Raji (cell line): Measurements from ENCODE around the gene SEM1.

Experiments
- POLR2A ChIP-seq: IDR thresholded peaks from 2 replicates; pipeline ENCODE4 v1.6.1; 2011; ENCODE audit warnings: low read depth, low read length, control low read depth; ENCODE audit not compliant: insufficient read depth

Gene SEM1

DNA sequence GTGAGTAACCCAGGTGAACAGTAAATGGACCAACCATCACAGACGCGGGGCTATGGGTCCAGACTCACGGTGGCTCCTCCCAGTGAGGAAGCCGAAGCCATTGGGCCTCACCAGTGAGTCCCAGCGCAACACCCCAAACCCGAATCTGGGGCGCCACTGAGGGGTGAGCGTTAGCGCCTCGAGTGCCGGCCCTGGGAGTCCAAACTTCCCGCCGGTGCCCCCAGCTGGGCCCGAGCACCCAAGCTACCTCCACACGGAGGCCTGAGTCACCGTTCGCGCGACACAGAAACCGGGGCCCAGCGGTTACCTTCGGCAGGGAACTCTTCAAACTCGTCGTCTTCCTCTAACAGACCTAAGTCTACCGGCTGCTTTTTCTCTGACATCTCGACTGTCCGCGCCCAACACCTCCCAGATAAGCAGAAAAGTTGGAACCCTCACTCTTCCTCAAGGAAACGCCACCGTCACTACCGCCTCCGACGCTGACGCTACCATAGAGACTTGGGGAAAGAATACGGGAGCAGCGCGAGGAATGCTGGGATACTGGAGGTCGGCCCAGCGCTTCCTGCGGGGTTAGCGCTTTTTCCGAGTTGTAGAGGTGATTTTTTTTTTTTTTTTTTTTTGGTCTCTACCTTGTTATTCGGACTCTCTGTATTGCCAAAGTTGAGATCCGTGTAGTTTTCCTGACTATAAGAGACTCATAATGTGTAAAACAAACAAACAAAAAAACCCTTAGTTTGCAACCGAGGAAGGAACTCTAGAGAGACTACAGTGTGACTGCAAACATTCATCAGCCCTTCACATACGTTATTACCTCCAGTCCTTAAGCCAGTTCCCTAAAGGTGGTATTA is at the start of gene SEM1:
TSS of gene SEM1 (minus strand) at position 466 of the 848 bp plus-strand sequence. CDS start at position 383, 83 bp downstream.
- peak; percentile 73 for TF ChIP-seq POLR2A

DNA sequence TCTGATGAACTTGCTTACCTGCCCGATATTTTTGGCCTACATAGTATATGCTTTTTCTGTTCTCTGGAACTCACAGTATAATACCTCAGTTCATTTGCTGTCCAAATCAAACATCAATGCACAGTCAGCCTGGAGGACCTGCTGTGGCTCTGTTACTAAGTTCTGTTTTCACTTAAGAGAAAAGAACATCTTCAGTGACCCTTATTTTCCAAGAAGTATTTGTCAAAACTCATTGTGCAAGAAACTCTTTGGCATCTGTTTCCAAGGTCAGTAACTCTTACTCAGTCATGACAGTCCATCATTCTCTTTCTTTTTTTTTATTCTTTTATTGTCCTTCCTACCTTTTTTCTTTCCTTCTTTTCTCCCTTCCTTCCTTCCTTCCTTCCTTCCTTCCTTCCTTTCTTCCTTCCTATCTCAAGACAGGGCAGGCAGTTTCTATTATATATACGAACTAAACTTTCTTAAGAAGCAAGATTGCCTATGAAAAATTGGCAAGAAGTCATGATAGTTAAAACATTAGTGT is 37.8 kb upstream of the SEM1 start:
- TF ChIP-seq POLR2A: no peak

DNA sequence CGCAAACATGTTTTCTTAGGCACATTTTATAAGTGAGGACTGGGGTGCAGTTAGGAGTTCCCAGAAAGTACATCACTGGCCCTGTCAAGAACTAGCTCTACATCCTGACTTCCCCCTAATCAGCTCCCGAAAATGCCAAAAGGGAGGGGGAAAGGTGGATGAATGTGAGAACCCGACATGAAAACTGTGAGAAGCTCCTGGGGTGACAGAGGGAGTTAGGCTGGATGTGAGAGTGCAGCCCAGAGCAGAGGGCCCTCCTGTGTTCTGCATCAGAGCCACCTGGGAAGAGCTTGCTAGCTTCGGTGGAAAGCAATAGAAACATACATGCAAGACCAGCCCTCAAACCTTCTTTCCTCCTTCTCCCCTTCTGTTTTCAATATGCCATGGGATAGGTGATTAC is 30.5 kb upstream of the SEM1 start:
- TF ChIP-seq POLR2A: no peak

DNA sequence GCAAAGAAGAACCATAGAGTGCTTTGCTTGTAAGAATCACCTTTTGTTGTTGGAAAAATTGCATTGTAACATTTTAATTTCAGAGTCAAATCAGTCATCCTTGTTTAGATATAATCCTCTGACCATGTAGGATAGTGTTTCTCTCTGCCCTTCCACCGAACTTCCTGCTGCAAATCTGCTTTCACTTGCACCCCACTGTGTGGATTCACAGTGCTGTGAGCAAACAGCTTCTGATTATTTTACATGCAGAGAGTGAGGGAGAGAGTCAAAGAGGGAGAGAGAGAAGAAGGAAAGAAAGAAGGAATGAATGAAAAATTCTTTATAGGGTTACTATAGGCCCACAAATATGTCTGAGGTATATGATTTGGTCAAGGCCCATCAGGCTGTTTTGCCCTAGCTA is 30.0 kb upstream of the SEM1 start:
- TF ChIP-seq POLR2A: no peak

DNA sequence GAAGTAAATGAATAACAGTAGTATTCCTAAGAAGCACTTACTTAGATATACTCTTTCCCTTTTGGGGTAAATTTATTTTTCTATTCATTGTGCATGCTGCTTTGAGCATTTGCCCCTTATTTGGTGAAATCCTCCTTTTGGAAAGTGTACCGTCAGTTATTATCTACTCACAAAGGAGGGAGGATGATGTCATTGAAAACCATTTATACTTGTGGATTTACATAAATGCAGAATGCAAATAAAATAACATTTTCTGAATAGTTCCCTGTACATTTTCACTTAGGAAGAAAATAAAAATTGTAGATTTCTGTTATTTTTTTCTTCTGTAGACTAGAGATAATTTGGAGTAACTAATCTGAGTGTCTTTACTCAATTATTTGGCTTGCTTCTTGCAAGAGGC is 29.5 kb upstream of the SEM1 start:
- TF ChIP-seq POLR2A: no peak

DNA sequence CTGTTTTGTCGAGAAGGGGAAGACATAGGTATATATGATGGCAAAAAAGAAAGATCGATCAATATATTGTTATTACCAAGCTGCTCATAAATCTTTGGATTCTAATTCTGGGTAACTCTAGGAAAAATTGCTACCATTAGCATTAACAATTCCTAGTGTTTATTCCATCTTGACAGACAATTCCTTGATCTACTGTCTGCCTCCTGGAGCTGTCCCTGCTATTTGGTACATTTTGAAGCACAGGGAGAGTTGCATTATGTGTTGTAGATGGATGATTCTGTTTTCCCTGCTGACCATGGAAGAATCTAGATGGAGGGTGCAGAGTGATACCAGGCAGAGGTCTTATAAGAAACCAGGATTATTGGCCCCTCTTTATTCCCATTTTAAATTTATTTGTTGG is 29.1 kb upstream of the SEM1 start:
- no peak for TF ChIP-seq POLR2A

DNA sequence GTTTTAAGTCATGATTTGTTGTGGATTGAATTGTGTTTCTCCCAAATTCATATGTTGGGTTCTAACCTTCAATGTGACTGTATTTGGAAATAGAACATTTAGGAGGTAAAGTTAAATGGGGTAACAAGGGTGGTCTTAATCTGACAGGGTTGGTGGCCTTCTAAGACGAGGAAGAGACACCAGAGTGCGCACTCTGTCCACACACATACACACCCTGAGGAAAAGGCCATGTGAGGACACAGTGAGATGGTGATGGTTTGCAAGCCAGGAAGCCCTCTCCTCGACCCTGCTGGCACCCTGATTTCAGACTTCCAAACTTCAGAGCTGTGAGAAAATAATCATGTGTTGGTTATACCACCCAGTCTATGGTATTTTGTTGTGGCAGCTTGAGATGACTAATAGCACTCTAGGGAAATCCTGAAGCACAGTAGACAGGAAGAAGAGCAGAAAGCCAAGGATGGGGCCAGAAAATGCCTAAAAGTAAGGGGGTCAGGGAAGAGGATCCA is 28.0 kb upstream of the SEM1 start:
- TF ChIP-seq POLR2A: no peak

DNA sequence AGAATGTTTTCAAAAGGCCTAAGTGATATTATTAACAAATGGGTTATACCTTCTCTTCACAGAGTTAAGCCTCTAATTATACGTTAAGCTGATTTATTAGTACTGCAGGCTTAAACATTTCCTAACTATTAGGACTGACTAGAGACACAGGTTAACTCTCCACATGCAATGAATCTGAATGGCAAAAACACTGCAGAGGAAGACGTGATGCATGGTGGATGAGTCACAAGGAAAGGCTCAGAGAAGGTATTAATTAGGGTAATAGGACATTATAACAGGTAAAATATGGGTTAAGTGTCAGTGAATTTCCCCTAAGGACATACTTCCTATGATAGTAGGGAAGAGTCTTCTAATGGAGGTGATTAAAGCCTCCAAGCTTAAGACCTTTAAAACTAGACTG is 24.7 kb upstream of the SEM1 start:
- TF ChIP-seq POLR2A: no peak

DNA sequence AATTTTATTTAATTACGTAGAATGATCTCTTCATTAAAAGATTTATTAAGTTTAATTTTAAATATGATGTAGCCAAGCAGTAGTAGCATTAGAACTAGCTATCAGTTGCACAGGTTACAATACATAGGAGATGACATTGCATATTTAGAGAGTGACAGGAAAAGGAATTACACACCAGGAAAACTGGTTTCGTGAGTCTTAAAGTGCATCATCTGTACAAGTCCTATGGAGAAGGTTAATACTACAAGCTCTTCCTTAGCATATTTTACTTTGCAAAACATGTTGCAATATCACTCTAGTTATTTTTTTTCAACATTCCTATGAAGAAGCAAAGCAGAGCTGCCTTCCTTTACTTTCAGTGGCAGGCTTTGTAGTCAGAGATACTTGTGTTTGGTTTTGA is 20.2 kb upstream of the SEM1 start:
- no peak for TF ChIP-seq POLR2A

DNA sequence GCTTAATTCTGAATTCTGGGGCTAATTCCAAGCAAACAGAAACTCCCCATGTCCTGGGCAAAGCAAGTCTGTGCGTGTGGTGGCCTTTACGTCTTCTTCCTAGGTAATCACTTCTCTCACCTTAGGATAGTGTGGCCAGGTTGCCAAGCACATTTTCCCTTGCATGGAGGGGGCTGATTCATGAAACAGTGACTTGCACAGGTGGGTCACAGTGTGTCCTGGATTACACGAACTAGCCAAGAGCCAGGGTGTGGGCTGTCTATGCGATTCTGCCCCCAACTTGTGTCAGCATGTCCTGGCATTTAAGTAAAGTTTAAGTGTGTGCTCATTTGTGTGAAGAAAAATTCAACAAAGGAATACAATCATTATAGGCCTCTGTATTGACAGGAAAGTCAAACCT is 18.5 kb upstream of the SEM1 start:
- TF ChIP-seq POLR2A: no peak

DNA sequence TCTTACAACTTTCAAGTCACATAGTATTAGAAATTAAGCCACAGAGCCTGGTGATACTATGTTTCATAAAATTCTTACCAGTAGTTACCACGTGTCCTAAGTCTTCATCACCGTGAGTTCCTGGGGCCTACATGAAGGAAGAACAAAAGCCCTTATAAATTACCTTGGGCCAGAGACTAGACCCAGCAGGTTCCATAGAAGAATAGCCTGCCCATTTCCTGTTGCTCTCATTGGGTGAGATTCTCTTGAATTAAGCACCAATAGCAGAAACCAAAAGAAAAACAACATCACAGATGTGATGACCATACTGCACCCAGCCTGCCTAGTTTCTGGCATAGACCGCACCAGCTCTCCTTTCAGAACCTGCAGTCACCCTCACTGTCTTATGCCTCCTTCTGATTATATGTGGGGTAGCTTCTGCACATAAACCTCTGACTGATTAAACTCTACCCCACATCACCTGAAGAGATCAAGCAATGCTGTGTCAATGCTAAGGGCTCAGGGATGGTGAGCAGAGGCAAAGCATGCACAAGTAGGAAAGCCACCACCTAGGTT is 18.0 kb upstream of the SEM1 start:
- TF ChIP-seq POLR2A: no peak

DNA sequence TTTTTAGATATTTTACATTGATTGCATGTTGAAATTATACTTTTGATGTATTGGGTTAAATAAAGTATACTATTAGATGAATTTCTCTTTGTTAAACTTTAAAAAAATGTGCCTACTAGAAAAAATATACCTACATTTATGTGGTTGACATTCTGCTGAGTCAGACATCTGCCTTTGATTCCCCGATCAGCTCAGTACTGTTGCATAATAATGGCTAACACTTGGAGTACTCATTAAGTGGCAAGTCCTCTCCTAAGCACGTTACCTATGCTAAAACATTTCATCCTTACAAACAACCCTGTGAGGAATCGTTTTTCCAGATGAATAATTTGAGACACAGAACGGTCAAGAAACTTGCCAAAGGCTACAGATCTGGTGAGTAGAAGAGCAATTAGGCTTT is 14.0 kb upstream of the SEM1 start:
- no peak for TF ChIP-seq POLR2A

DNA sequence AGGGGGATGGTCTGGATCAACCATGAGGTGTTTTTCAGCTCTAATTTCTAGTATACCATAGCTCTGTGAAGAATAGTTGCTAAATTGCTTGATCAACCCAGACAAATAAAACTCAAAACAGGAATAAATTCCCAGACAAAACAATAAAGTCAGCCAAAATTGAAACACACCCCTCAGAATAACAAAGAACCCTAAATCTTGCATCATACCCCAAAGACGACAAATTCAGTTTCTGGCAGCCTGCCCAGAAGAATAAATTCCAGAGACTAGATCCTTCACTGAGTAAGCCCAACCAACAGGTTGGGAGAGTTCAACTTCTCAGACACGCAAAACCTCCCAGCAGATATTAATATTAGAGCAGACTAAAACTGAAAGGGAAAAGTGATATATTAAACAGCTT is 11.2 kb upstream of the SEM1 start:
- TF ChIP-seq POLR2A: no peak

DNA sequence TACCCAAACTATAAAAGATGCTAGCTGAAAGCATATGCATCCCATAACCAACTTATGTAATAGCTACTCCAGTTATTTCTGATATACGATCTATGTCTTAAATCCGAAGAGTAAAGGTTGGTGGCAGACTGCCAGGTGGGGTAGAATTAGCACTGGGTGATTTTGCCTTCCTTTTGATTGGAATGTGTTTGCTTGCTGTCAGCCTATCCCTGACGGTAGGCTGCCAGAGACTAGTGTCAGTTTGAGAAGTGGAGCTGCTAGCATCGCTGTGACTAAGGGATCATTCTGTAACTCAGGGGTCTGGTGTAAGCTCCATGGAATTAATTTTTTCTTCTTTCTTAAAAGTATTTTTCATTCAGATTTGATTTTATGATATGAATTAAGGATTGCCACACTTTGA is 9.5 kb upstream of the SEM1 start:
- no peak for TF ChIP-seq POLR2A

DNA sequence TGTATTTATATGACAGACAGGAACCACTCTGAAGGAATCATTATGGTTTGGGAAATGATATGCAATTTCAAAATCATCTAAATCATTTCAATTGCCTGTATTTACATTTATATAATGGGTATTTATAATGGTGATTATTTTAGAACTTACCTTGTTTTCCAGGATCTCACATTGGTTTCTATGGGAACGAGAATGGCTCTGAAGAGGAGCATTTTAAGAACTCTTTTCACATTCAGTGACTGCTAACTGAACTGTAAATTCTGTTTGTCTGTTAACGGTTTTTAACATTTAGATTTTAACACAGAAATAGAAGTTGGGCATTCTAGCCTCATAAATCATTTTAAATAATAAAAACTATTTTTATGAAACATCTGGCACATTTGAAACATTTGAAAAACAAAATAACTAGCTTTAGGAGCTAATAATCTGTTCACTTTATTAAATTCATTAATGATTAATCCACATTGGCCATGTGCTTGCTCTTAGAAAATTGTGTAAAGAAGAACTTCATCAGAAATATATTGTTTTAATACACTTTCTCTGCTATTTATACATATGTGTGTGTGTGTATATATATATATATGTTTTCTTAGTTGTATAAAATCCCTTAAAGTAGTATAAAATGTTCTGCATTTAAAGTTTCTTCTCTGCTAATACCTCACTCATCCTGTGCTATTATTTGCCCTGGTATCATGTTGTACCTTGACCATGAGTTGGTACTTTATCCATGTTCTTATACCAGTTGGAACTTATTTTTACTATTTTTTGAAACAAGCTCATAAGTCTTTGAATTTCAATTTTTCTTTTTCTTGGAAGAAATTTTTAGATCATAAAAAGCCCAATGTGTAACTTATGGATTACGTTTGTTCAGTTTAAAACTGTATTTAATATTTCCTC is 8.7 kb upstream of the SEM1 start:
- no peak for TF ChIP-seq POLR2A
